ENCODE measurements around the gene SELPLG. TPM values are rescaled to one million over a fixed set of nuclear protein-coding genes. Genes with fewer than 3 reads are reported as not detected.
"Not testable (repeated sequence)": the region's sequence is repeated elsewhere in the genome, so short reads cannot be mapped to it uniquely, and the experiment has no call there.

The SELPLG gene
- total RNA-seq, 1 donor from 2014 or later: 0.07 TPM

DNA sequence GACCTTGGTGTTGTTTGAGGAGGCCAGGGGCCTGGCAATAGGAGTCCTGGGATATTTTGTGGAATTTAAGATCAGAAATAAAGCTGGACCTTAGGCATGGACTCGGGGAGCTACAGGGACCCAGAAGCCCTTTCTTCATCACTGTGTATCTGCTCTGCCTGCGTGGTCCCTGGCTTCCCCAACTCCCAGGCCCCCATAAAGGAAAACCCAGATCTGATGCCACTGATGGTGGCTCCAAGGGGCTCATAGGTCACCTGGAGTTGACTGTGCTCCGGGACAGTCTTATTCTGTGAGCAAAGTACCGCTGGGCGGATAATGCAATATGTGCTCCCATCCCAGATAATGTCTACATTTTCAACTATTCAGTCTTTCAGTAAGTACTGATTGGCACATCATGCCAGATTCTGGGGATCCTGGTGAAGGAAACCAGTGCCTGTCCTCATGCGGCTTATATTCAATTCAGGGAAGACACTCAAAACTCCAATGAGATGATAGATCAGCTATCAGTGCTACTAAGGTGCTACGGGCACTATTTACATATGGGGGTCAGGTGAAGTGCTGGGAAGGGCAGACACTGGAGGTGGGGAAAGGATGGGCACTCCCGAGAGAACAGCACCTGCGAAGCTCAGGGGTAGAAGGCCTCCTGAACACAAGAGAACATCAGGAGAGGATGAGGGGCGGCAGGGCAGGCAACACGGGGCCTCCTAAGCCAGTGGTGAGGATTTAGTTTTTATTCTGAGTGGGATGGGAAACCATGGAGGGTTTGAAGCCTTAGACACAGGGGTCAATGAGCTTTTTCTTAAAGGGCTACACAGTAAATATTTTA lies 5.5 kb upstream of the SELPLG start:
- DNase-seq (ENCODE audit: low read depth, low spot score): no peak

DNA sequence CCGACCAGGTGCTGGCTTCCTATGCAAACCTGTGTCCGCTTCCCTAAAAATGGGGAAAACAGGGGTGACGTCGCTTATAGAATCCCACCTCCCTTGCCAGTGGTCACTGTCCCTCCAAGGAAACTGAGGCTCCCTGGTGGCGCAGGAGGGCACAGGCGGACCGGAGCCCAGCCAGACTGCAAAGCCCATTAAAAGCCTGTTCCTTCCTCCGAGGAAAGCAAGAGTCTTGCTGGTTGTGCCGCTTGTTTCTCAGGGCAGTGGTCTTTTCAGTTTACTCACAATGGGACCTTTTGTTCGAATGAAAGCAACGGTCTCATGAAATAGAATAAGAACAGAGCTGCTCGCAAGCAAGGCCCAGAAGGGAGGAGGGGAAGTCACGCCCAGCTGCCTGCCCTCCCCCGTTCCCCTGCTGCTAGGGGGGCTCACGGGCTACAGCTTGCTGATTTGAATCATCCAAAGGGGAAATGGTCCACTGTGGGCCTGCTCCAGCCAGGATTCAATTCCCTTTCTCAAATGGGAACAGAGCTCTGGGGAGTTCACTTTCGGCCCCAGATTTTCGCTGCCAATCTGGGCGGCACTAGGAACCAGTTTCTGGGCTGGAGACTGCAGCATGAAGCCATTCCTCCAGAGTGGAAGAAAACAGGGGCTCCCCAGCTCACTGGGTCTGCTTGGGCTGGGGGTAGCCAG lies 4.6 kb upstream of the SELPLG start:
- DNase-seq (ENCODE audit: low read depth, low spot score): no peak

DNA sequence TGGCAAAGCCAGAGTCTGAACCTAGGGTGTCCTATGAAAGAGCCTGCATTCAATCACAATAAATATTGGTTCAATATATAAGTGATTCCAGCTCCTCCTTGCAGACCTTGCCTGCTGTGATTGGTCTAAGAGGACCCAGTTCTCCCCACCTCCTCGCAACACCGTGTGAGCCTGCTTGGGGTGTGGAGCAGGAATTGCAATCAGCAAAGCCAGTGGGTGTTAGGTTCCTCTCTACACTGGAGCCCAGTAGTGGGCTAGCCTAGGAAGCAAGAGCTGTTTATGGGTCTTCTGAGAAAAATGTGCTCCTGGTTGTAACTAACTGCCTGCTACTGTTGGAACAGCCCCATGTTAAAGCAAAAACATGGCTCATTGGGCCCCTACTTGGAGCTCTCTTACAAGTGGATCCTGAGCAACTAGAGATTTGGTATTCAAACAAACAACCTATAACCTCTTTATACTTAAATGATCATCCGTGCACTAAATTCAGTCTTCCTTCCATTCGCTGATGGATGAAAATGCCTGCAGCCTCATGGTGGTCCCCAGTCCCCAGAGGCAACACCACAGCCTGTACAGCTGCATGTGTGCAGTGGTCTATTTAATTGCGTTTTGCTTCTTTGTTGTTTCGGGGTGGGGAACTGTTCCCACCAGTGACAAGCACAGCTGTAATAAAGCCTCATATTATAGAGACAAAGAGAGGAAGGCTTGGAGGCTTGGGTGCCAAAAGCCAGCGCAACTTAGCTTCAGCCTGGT lies 3.7 kb upstream of the SELPLG start:
- DNase-seq (ENCODE audit: low read depth, low spot score): no peak

DNA sequence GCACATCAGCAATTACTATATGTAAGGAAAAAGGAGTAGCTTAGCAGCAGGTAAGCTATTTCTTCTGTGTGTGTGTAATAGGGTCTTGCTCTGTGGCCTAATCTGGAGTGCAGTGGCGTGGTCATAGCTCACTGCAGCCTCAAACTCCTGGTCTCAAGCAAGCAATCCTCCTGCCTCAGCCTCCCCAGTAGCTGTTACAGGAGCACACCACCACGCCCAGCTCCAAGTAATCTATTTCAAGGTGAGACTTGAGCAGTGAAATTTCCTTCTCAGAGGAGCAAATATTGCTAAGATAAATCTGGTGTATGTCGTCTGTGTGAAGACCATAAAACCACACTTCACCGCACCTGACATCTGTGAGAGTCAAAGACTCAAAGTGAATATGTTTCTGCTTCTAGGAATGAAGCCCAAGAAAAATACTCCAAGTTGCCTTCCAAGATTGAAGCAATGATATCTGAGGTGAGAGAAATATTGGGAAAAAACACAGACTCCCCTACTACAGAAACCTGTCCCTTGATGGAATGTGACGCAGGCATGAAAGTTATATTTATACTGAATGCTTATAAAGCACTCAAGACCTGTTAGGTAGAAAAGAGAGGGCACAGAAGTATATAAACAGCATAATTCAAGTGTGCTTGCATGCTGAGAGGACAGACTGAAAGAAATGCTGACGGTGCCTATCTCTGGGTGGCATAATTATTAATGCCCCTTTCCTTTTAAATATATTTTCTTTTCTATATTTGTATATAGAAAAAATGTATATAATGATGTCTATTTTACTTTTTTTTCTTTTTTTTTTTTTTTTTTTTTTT lies 2.5 kb upstream of the SELPLG start:
- DNase-seq (ENCODE audit: low read depth, low spot score): no peak

DNA sequence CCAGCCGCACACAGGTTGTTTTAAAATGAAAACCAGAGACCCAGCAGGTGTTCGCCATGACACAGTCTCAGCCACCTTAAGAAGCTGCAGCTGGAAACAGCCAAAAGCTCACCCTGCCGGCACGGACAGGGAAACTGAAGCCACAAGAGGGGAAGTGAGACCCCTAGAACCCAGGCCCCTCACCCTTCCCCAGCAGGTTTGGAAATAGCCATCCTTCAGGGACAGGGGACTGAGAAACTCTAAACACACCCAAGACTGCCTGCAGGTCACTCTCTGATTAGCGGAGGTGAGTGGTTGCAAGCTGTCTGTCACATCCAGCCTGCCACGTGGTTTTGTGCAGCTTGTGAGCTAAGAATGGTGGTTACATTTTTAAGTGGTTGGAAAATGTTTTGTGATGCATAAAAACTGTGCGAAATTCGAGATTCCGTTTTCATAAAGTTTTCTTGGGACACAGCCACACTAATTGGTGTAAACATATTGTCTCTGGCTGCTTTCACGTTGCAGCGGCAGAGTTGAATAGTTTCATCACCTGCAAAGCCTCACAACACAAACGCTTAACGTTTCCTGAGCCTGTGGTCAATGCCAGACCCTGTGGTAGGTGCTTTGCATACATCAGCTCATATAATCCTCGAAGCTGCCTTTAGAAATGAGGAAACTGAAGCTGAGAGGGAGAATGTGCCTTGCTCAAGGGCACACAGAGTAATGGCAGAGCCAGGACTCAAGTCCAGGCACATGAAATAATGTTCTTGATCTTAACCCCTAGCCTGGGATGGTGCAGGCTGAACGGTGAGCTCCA lies 1.7 kb upstream of the SELPLG start:
- no peak for DNase-seq (ENCODE audit: low read depth, low spot score)

DNA sequence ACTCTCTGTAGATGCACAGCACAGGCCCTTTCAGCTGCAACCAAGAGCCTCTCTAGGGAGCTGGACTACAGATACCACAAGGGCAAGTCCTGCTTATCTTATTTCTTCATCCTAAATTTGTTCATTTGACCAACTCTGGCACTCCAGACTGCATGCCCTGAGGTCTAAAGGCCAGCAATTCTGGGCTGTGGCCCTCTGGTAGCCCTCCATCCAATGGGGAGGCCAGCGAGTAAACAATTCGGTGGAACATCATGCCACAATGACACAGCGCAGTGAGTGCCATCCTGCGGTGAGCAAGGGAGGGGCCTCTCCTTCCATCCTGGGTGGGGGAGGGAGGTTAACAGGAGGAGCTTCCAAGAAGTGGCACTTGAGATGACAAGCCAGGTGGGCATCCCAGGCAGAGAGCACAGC lies 652 bp upstream of the SELPLG start:
- DNase-seq (ENCODE audit: low read depth, low spot score): no peak

DNA sequence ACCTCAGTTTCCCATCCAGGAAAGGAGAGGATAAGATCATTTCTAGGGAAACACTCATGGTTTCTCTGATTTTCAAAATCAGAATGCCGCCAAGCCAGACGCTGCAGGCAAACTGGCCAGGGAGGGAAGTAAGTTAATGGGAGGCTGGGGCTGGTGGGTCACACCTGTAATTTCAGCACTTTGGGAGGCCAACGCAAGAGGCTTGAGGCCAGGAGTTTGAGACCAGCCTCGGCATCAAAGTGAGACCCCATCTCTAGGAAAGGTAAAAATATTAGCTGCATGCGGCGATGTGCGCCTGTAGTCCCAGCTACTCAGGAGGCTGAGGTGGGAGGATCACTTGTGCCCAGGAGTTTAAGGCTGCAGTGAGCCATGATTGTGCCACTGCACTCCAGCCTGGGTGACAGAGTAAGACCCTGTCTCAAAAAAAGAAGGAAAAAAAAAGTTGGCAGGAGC lies 587 bp downstream of the SELPLG start:
- DNase-seq (ENCODE audit: low read depth, low spot score): no peak

DNA sequence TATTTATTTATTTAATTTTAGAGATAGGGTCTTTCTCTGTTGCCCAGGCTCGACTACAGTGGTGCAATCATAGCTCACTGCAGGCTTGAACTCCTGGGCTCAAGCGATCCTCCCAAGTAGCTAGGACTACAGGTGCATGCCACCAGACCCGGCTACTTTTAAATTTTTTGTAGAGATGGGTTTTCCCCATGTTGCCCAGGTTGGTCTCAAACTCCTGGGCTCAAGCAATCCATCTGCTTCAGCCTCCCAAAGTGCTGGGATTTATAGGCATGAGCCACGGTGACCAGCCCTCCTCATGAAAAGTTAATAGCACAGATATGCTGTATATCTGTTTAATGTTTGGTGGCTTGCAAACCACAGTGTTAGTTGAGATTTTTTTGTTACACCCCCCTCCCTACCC lies 2.4 kb downstream of the SELPLG start:
- not testable (repeated sequence) for DNase-seq (ENCODE audit: low read depth, low spot score)

DNA sequence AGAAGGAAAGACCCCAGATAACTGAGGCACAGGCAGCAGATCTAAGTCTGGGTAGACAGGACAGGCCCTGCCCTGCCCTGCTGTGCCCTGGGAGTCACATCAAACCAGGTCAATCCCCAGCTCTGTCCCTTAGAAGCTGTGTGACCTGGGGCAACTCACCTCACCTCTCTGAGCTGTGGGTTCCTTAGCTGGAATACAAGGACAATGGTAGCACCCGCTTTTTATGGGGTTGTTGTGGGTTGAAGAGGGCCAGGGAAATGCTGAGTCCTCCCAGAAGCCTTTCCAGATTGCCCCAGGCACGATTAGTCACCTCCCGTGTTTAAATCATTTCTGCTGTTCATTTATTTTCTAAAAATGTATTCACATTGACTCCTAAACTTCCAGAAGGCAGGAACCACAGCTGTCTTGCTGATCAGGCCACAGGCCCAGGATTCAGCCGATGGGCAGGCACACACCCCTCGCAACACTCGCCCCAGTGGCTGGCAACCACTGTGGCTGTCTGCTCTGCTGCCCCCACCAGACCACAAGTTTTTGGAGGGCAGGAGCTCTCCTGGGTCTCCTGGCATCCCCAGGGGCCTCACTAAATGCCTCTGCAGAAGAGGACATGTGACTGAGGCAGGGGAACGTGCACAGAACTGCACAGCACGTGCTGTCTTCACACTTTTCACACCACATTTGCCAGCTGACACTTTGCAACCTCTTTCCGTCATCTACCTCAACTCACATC lies 3.0 kb downstream of the SELPLG start:
- DNase-seq (ENCODE audit: low read depth, low spot score): no peak

DNA sequence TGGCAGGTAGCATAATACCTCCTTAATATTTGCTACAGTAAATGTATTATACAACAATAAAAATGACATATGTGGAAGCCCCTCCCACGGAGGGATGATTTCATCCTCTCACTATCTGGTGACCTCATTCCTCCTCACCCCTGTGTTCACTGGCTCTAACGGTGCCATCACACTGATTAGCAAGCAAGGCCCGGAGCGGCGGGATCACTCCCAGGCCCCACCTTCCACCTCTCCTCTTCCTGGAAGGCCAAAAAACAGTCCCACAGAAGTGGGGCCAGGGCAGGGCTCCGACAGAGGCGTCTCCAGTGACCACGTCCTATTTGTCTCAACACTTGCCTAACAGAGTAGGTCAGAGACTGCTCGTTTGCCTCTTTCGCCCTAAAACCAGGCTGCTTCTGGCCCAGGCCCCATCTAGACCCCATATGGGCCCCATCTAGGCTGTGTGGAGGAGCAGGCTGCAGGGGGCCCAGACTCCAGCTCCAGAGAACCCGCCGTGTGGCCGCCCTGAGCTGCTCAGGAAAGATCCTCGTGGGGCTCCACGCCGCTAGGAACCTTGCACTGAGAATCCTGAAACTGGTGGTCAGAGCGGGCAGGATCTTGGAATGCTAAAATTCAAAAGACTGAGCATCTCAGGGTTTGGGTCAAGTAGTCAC lies 3.7 kb downstream of the SELPLG start:
- no peak for DNase-seq (ENCODE audit: low read depth, low spot score)

DNA sequence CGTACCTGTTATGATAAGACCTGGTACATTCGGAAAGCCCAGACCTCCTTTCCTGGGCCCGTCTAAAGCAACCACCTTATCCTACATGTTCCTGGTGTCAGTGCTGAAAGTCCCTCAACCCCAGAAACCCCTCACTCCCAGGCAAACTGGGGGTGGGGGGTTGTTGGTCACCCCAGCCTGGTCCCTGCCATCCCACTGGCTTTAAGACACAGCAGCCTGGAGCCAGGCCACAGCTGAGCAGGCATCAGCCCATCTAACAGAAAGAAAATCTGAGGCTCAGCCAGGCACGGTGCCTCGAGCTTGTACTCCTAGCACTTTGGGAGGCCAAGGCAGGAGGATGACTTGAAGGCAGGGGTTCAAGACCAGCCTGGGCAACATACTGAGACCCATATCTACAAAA lies 4.5 kb downstream of the SELPLG start:
- no peak for DNase-seq (ENCODE audit: low read depth, low spot score)

DNA sequence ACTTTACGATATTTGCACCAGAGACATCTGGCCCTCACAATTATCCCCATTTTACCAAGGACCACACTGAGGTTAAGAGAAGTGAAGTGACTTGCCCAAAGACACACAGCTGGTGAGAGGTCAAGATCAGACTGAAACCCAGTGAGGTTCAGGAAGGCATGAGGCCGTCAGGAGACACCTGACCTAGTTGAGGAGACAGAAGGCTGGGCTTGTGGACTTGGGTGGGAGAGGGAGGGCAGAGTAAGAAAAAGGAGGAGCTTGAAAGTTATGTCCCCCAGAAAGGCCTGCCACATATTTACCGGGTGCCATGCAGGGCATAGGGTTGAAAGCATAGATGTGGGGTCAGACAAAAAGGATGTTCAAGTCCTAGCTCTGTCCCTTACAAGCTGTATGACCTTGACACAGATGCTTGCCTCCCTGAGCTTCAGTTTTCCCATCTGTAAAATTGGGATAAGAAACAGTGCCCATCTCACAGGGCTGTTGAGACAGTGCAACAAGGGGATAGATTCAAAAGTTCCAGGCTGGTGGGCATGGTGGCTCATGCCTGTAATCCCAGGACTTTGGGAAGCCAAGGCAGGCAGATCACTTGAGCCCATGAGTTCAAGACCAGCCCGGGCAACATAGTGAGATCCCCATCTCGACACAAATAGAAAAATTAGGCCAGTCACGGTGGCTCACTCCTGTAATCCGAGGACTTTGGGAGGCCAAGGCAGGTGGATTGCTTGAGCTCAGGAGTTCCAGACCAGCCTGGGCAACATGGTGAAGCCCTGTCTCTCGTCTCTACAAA lies 6.4 kb downstream of the SELPLG start:
- DNase-seq (ENCODE audit: low read depth, low spot score): no peak

DNA sequence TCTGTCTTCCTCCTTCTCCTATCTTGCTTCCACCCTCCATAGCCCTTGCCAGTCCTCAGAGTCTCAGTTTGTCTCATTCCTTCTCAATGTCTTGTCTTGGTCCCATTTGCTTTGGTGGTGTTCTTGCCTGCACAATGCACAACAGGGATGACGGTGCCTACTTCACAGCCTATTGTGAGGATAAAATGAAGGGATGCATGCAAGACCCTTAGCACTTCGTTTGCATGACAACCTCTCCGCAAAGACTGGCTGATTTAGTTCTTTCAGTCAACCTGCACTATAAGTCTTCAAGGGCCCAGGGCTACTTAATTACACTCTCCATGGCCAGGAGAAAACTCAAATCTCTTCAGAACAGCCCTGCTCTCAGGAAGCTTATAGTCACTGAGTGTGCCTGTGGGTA lies 8.5 kb downstream of the SELPLG start:
- DNase-seq (ENCODE audit: low read depth, low spot score): no peak

DNA sequence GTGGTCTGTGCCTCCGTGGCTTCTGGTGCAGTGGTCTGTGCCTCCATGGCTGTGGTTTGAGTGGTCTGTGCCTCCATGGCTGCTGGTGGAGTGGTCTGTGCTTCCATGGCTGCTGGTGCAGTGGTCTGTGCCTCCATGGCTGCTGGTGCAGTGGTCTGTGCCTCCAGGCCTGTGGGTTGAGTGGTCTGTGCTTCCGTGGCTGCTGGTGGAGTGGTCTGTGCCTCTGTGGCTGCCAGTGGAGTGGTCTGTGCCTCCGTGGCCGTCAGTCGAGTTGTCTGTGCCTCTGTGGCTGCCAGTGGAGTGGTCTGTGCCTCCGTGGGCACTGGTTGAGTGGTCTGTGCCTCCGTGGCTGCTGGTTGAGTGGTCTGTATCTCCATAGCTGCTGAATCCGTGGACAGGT lies 10.1 kb downstream of the SELPLG start:
- DNase-seq (ENCODE audit: low read depth, low spot score): no peak

DNA sequence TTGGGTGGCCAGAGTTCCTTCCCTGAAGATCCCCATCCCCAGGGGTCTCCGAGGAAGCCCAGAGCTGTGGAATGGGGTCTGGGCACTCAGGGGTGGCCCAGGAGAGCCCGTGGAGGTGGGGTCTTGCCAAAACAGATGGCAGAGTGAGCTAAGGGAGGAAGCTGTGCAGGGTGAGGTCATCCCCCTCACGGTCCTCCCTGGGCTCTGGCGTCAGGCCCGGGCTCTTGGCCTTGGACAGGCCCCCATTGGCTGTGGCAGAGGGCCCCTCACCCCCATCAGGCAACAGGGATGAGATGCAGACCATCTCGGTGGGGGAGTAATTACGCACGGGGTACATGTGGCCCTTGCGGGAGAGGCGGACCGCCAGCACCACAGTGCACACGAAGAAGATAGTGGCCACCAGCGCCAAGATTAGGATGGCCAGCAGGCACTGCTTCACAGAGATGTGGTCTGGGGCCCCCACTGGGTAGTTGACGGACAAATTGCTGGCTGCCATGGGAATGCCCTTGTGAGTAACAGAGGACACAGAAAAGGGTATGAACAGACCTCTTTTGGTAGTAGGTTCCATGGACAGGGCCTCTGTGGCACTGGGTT lies 10.7 kb downstream of the SELPLG start:
- DNase-seq (ENCODE audit: low read depth, low spot score): no peak

DNA sequence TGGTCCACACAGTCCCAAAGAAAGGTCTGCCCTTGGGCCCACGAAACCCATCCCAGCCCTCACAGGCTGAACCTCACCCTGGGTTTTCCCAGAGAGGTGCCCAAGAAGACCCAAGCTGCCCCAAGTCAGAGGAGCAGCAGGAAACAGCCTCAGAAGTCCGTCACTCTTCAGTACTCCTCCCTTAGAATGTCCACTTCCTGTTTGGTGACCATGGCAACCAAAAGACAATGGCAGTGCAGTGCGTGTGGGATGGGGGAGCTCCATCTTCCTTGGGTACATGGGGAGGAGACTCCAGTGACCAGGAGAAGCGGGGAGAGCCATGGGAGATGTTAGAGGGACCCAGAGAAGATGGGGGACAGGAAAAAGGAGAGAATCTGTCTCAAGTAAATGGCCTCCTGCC lies 11.3 kb downstream of the SELPLG start:
- peak; percentile 73 for DNase-seq (ENCODE audit: low read depth, low spot score)

DNA sequence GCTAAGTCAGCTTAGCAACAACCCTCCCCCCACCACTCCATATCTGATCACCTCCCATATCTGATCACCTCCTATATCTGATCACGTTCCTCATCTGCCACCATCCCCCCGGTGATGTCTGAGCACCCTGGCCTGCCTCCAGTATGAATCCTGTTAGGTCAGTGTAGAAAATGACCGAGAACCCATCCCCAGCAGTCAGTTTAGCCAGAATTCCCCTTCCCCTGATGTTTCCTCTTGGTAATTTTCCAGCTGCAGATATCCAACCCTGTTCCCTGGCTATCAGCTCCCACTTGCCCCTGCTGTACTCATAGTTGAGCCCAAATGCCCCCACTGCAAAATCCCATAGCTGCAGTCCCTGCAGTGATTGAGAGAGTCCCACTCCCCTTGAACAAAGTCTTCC lies 12.5 kb downstream of the SELPLG start:
- DNase-seq (ENCODE audit: low read depth, low spot score): no peak

DNA sequence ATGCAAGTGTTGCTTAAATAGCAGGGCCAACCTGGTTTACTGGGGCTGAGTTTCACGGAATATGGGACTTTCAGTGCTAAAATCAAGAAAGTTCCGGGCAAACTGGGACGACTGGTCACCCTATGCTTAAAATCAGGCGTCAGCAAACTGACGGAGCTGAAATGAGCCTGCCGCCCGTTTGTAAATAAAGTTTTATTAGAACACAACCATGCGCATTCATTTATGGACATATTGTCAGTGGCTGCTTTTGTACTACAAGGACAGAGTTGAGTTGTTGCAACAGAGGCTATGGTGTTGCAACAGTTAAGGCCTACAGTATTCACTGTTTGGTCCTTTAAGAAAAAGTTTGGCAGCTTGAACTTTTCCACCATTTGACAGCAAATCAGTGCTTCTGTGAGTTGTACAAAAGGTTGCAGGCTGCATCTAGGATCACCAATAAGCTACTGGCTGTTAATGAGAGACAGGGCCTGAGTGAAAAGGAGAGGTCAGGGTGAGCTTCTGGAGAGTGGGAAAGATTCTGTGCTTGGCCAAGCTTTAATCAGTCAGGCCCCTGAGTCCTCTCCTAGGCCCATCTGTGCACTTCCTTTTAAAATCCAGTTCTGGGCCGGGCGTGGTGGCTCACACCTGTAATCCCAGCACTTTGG lies 13.3 kb downstream of the SELPLG start:
- DNase-seq (ENCODE audit: low read depth, low spot score): no peak
